WTC11 (cell line): ENCODE measurements around the gene TTC1. TPM values are rescaled to one million over a fixed set of nuclear protein-coding genes. Genes with fewer than 3 reads are reported as not detected.

ENCODE experiments used
- ATF2 ChIP-seq: sonication (generic); formaldehyde crosslinking; IDR thresholded peaks from 2 replicates; pipeline ENCODE4 v1.8.1; 2022; ENCODE audit warnings: low read depth, missing genetic modification reagents, borderline replicate concordance
- CBFB ChIP-seq: sonication (generic); formaldehyde crosslinking; IDR thresholded peaks from 2 replicates; pipeline ENCODE4 v1.8.1; 2022; ENCODE audit warnings: mild to moderate bottlenecking, low read depth, missing genetic modification reagents
- CREB1 ChIP-seq: sonication (generic); formaldehyde crosslinking; IDR thresholded peaks from 2 replicates; pipeline ENCODE4 v1.8.0; 2023; ENCODE audit warnings: mild to moderate bottlenecking, missing genetic modification reagents
- CREM ChIP-seq: sonication (generic); formaldehyde crosslinking; IDR thresholded peaks from 2 replicates; pipeline ENCODE4 v1.8.1; 2022; ENCODE audit warnings: mild to moderate bottlenecking, missing genetic modification reagents, moderate library complexity
- ERG ChIP-seq: fragments of 250-450 bp; sonication (Bioruptor Pico); IDR thresholded peaks from 2 replicates; pipeline ENCODE4 v1.8.0; 2021; ENCODE audit warnings: mild to moderate bottlenecking
- ETV6 ChIP-seq: sonication (generic); formaldehyde crosslinking; IDR thresholded peaks from 2 replicates; pipeline ENCODE4 v1.8.1; 2022; ENCODE audit warnings: mild to moderate bottlenecking, missing genetic modification reagents
- GABPB1 ChIP-seq: sonication (generic); formaldehyde crosslinking; IDR thresholded peaks from 2 replicates; pipeline ENCODE4 v1.8.1; 2023; ENCODE audit warnings: mild to moderate bottlenecking, missing genetic modification reagents
- GTF2I ChIP-seq: fragments of 250-450 bp; sonication (Bioruptor Pico); conservative IDR thresholded peaks from 2 replicates; pipeline ENCODE4 v1.4.0; 2021; ENCODE audit warnings: mild to moderate bottlenecking
- HMGA2 ChIP-seq: fragments of 250-450 bp; sonication (Bioruptor Pico); IDR thresholded peaks from 2 replicates; pipeline ENCODE4 v1.4.0; 2021; ENCODE audit warnings: mild to moderate bottlenecking, moderate library complexity
- MAX ChIP-seq: sonication (generic); formaldehyde crosslinking; IDR thresholded peaks from 2 replicates; pipeline ENCODE4 v1.8.0; 2022; ENCODE audit warnings: mild to moderate bottlenecking, missing genetic modification reagents
- NFATC4 ChIP-seq: fragments of 250-450 bp; sonication (Bioruptor Pico); IDR thresholded peaks from 2 replicates; pipeline ENCODE4 v1.9.0; 2021; ENCODE audit warnings: mild to moderate bottlenecking
- USF2 ChIP-seq: sonication (generic); formaldehyde crosslinking; IDR thresholded peaks from 2 replicates; pipeline ENCODE4 v1.8.1; 2023; ENCODE audit warnings: mild to moderate bottlenecking, missing genetic modification reagents, moderate library complexity
- ZNF138 ChIP-seq: sonication (generic); formaldehyde crosslinking; conservative IDR thresholded peaks from 2 replicates; pipeline ENCODE4 v1.8.1; 2022; ENCODE audit warnings: mild to moderate bottlenecking, moderate library complexity, missing genetic modification reagents
- ZNF281 ChIP-seq: sonication (generic); formaldehyde crosslinking; IDR thresholded peaks from 2 replicates; pipeline ENCODE4 v1.8.0; 2023; ENCODE audit warnings: mild to moderate bottlenecking, missing genetic modification reagents
- ZNF416 ChIP-seq: fragments of 250-450 bp; sonication (Bioruptor Pico); IDR thresholded peaks from 2 replicates; pipeline ENCODE4 v1.9.0; 2021; ENCODE audit warnings: mild to moderate bottlenecking, inconsistent platforms
- ZSCAN18 ChIP-seq: fragments of 250-450 bp; sonication (Bioruptor Pico); IDR thresholded peaks from 2 replicates; pipeline ENCODE4 v2.1.2; 2022; ENCODE audit warnings: mild to moderate bottlenecking, moderate library complexity
- total RNA-seq: library from RNA; stranded (reverse); gene quantifications from 3 replicates; pipeline ENCODE4 v1.2.3, GENCODE V29; 2021

The TTC1 gene
- total RNA-seq, 1 experiment from 2014 or later, result 47.4 TPM

GRCh38 chr5:160008877-160009590 lies at the start of gene TTC1 (continued):
- TF ChIP-seq ZNF281 (CRISPR knock-in tag), result no peak
- peak; percentile 28; the same call in 1 of the 2 replicates for TF ChIP-seq HMGA2 (CRISPR knock-in tag)
- TF ChIP-seq NFATC4, result no peak
- peak; percentile 65; the same call in 1 of the 2 replicates for TF ChIP-seq ETV6 (CRISPR knock-in tag)
- TF ChIP-seq ZNF416 (CRISPR knock-in tag), result no peak
- TF ChIP-seq CREB1 (CRISPR knock-in tag), result peak; percentile 58; the same call in 1 of the 2 replicates
- no peak for TF ChIP-seq ZNF138 (CRISPR knock-in tag)
- no peak for TF ChIP-seq GTF2I (CRISPR knock-in tag)
- no peak; the same call in 1 of the 2 replicates for TF ChIP-seq CBFB (CRISPR knock-in tag)
- TF ChIP-seq MAX (CRISPR knock-in tag), result no peak
- peak; percentile 98 for TF ChIP-seq CREM (CRISPR knock-in tag)
- TF ChIP-seq GABPB1 (CRISPR knock-in tag), result peak; percentile 50; the same call in 1 of the 2 replicates
- peak; percentile 80 for TF ChIP-seq USF2 (CRISPR knock-in tag)
- no peak for TF ChIP-seq ATF2 (CRISPR knock-in tag)
- no peak for TF ChIP-seq ERG (CRISPR knock-in tag)
- no peak for TF ChIP-seq ZSCAN18 (CRISPR knock-in tag)
